ENCODE data around the gene PLB1. TPM values are rescaled to one million over a fixed set of nuclear protein-coding genes. Genes with fewer than 3 reads are reported as not detected.

The PLB1 gene
- polyA plus RNA-seq, 1 experiment = 1.4 TPM

GRCh38 chr2:28633746-28634145 is 137.9 kb downstream of the PLB1 start:
- no peak for DNase-seq (ENCODE audit: low read depth, low spot score)
- H3K9me3 ChIP-seq (ENCODE audit: control insufficient read depth, insufficient read depth, low read length) = no peaks in the 10 kb centered on the region
- TF ChIP-seq, protein P1, sequence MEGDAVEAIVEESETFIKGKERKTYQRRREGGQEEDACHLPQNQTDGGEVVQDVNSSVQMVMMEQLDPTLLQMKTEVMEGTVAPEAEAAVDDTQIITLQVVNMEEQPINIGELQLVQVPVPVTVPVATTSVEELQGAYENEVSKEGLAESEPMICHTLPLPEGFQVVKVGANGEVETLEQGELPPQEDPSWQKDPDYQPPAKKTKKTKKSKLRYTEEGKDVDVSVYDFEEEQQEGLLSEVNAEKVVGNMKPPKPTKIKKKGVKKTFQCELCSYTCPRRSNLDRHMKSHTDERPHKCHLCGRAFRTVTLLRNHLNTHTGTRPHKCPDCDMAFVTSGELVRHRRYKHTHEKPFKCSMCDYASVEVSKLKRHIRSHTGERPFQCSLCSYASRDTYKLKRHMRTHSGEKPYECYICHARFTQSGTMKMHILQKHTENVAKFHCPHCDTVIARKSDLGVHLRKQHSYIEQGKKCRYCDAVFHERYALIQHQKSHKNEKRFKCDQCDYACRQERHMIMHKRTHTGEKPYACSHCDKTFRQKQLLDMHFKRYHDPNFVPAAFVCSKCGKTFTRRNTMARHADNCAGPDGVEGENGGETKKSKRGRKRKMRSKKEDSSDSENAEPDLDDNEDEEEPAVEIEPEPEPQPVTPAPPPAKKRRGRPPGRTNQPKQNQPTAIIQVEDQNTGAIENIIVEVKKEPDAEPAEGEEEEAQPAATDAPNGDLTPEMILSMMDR (IDR thresholded peaks at IDR 0.05; ENCODE audit: low read depth, low read length) = no peak
- CTCF ChIA-PET = no interaction called here
- H3K4me3 ChIP-seq (ENCODE audit: low read depth, low read length) = no peak overlapping the region
- H3K27me3 ChIP-seq (ENCODE audit: control insufficient read depth, insufficient read depth, low read length) = no peaks in the 10 kb centered on the region
- POLR2A ChIA-PET = interaction anchor here (1.3 kb wide), 1 partner anchor 9 kb away, joined by 3 read pairs; no protein-coding TSS in a partner anchor
- H3K27ac ChIP-seq (ENCODE audit: low read depth, low read length) = peak overlapping the region; percentile 31

GRCh38 chr2:28635191-28635611 is 139.3 kb downstream of the PLB1 start:
- no peaks in the 10 kb centered on the region for H3K9me3 ChIP-seq (ENCODE audit: control insufficient read depth, insufficient read depth, low read length)
- no peaks in the 10 kb centered on the region for H3K27me3 ChIP-seq (ENCODE audit: control insufficient read depth, insufficient read depth, low read length)
- H3K4me3 ChIP-seq (ENCODE audit: low read depth, low read length) = no peak overlapping the region
- DNase-seq (ENCODE audit: low read depth, low spot score) = no peak
- TF ChIP-seq, protein P1 (IDR thresholded peaks at IDR 0.05; ENCODE audit: low read depth, low read length) = no peak
- H3K27ac ChIP-seq (ENCODE audit: low read depth, low read length) = no peak overlapping the region
- CTCF ChIA-PET = no interaction called here
- POLR2A ChIA-PET = interaction anchor here (1.3 kb wide), 1 partner anchor 10 kb away, joined by 3 read pairs; no protein-coding TSS in a partner anchor

DNA sequence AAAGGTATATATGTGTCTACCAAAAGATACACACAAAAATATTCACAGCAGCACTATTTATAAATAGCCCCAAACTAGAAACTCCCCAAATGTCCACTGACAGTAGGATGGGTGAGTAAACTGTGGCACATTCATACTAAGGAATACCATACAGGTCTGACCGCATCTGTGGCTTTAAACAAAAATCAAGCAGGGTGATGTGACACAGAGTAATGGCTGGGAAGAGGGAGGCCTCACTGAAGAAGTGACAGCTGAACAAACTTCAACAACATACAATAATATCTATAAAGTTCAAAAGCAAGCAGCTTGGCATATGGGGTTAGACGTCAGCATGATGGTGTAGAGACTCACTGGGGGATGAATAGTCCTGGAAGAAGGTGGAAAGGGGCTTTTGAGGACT is 140.6 kb downstream of the PLB1 start:
- Histone ChIP-seq H3K4me3 (ENCODE audit: low read depth, low read length) (no peak overlapping the region), H3K9me3 (ENCODE audit: control insufficient read depth, insufficient read depth, low read length) (no peaks in the 10 kb centered on the region), H3K27ac (ENCODE audit: low read depth, low read length) (no peak overlapping the region), H3K27me3 (ENCODE audit: control insufficient read depth, insufficient read depth, low read length) (no peaks in the 10 kb centered on the region)
- DNase-seq (ENCODE audit: low read depth, low spot score) = no peak
- ChIA-PET POLR2A (no interaction called here), CTCF (interaction anchor here (1.0 kb wide), 1 partner anchor 43 kb away, joined by 3 read pairs; no protein-coding TSS in a partner anchor)
- TF ChIP-seq, protein P1 (IDR thresholded peaks at IDR 0.05; ENCODE audit: low read depth, low read length) = no peak

- TF ChIP-seq, protein P1 (IDR thresholded peaks at IDR 0.05; ENCODE audit: low read depth, low read length) = no peak
- H3K27me3 ChIP-seq (ENCODE audit: control insufficient read depth, insufficient read depth, low read length) = no peaks in the 10 kb centered on the region
- POLR2A ChIA-PET = no interaction called here
- no peak for DNase-seq (ENCODE audit: low read depth, low spot score)
- H3K27ac ChIP-seq (ENCODE audit: low read depth, low read length) = no peak overlapping the region
- CTCF ChIA-PET = no interaction called here
- no peak overlapping the region for H3K4me3 ChIP-seq (ENCODE audit: low read depth, low read length)
- H3K9me3 ChIP-seq (ENCODE audit: control insufficient read depth, insufficient read depth, low read length) = no peaks in the 10 kb centered on the region
Observed at GRCh38 chr2:28637066-28638047, 141.5 kb downstream of the PLB1 start.

GRCh38 chr2:28638102-28638501 is 142.2 kb downstream of the PLB1 start:
- Histone ChIP-seq H3K27me3 (ENCODE audit: control insufficient read depth, insufficient read depth, low read length) (no peaks in the 10 kb centered on the region), H3K27ac (ENCODE audit: low read depth, low read length) (no peak overlapping the region), H3K4me3 (ENCODE audit: low read depth, low read length) (no peak overlapping the region), H3K9me3 (ENCODE audit: control insufficient read depth, insufficient read depth, low read length) (no peaks in the 10 kb centered on the region)
- CTCF ChIA-PET = no interaction called here
- POLR2A ChIA-PET = no interaction called here
- no peak for DNase-seq (ENCODE audit: low read depth, low spot score)
- TF ChIP-seq, protein P1 (IDR thresholded peaks at IDR 0.05; ENCODE audit: low read depth, low read length) = no peak
